AML-193 (cell line): Measurements from ENCODE around the gene NCAPH2.

Source experiments
- DNase-seq, 2 experiments: peaks; one replicate each; lab custom pipeline; 2025; lab: John Stamatoyannopoulos, UW

Gene NCAPH2

DNA sequence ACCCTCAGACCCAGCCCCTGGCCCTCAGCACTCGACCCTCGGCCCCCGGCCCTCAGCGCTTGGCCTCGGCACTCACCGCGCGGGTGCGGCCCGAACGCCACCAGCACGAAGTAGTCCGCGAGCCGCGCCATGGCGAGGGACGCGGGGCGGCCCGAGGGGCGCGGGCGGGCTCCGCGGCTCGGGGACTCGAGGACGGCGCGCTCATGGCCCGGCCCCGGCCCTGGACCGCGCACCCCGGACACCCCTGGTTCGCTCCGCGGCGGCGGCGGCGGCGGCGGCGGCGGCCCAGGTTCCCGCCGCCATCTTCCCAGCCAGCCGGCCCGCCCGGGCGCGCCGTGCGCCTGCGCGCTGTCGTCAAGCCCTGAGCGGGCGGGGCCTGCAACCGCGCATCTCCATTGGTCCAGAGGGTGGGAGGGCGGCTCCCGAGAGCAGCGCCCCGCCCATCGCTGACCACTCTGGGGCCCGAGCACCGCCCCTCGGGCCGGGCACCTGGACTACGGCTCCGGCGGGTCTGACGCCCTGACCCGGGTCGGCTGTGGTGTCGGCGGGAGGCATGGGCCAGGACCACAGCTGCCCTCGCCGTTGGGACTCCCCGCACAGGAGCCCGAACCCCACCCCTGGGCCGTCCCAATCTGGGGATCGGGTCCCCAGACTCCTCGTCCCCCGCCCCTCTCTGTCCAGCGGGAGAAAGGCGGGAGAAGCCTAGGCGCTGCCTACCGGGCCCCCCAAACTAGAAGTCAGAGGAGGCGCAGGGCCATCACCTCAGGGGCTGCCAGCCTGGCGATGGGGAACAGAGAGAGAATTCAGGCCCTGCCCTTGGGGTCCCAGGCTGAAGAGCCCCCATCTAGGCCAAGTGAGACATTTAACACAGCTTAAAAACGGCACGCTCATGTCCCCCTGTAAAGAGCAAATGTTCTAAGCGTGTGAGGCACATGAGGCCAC is 33.0 kb upstream of the NCAPH2 start, which contains the start of gene SBF1:
Gene SBF1, minus strand, starts transcription at position 326 of the 942 bp plus-strand sequence. Its CDS starts 195 bp downstream, at position 131.
- peak; percentile 68 to 73 for DNase-seq

- no peak for DNase-seq
Measured at GRCh38 chr22:50475652-50476002, 32.4 kb upstream of the NCAPH2 start.

DNA sequence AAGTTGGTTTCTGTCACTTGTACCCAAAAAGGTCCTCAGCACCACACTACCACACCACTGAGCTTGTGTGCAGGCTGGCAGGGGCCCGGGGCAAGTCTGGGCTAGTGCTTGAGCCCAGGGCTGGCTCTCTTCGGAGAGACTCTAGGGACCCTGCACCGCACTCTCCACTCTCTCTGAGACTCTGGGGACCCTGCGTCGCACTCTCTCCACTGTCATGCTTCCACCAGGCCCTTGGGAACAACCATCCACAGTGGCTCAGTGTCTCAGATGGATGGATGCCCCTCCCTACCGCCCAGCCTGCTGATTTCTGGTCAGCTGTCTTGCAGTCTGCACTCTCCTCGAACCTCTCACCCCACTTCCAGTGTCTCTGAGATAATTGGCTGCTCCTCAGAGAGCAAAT is 31.2 kb upstream of the NCAPH2 start:
- no peak for DNase-seq

GRCh38 chr22:50477923-50478322 is 30.1 kb upstream of the NCAPH2 start:
- DNase-seq, result no peak

GRCh38 chr22:50479721-50480120 is 28.3 kb upstream of the NCAPH2 start:
- DNase-seq, result no peak

GRCh38 chr22:50481045-50481439 is 27.0 kb upstream of the NCAPH2 start:
- no peak for DNase-seq

DNA sequence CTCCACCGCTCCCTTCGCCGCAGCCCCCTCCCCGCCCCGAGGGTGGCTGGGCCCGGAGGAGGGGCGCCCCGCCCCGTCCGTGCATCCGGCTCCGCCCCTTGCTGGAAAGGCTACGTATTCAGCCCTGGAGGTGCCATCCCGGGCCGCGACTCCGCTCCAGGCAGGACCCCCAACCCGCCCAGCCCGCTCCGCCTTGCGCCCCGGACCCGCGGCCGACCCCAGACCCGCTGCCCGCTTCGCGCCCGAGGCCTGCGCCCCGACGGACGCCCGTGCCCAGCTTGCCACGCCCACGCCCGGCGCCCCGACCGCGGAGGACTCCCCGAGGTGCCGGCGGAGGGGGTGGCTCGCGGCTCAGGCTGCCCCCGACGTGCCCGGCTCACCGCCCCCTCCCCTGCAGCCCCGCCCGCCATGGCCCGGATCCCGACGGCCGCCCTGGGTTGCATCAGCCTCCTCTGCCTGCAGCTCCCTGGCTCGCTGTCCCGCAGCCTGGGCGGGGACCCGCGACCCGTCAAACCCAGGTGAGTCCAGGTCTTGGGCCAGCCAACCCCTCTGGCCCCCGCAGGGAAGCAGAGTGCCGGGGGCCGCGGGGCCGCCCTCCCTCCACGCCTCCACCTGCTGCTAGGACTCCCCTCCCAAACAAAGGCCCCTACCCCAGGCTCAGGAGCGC is 26.5 kb upstream of the NCAPH2 start, which contains the start of gene ADM2:
Gene ADM2, plus strand, starts transcription at position 104 of the 667 bp plus-strand sequence. Its CDS starts 305 bp downstream, at position 409.
- no peak for DNase-seq

DNA sequence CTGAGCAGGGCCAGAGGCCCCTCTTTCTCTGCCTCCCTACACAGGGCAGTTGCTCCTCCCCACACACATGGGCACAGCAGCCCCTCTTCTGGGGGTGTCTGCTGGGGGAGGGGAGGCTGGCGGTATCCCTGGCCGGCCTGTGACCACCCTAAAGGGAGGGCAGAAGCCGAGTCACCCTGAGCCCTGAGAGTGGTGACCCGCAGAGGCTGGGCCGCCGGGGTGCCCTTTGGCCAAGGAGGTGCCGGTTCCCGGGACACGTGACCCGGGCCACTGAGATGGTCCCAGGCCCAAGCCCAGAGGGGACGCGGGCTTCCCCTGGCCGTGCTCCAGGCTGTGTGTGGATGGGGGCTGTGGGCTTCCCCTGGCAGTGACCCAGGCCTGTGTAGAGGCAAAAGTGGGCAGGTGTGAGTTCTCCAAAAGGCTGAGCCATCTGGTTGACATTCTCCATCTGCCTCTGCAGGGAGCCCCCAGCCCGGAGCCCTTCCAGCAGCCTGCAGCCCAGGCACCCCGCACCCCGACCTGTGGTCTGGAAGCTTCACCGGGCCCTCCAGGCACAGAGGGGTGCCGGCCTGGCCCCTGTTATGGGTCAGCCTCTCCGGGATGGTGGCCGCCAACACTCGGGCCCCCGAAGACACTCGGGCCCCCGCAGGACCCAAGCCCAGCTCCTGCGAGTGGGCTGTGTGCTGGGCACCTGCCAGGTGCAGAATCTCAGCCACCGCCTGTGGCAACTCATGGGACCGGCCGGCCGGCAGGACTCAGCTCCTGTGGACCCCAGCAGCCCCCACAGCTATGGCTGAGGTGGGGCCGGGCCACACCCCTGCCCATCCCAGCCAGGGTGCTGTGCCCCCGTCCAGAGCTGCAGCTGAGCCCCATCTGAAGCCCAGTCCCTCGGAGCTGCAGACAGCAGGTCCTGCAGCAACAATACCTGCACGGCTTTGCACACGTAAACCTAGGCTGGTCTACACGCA is 25.6 kb upstream of the NCAPH2 start:
- DNase-seq, result no peak

GRCh38 chr22:50483106-50483505 is 24.9 kb upstream of the NCAPH2 start:
- DNase-seq, result no peak

DNA sequence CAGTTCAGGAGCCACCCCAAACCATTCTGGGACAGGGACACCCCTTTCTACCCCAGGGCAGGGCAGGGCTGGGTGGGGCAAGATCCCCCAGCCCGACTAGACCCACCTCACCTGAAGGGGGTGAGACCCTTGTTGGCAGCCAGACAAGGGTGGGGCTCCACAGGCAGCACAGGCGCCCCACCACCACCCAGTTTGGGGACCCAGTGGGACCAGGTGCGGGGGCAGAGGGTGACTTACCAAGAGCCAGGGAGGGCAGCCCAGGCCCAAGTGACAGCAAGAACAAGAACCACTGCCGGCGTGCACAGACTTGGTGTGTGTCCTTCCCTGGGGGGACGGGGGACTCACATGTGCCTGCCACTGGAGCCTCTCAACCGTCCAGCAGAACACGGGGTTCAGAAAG is 24.5 kb upstream of the NCAPH2 start:
- no peak for DNase-seq

- DNase-seq, result no peak
Measured at GRCh38 chr22:50483977-50484853, 23.8 kb upstream of the NCAPH2 start.

DNA sequence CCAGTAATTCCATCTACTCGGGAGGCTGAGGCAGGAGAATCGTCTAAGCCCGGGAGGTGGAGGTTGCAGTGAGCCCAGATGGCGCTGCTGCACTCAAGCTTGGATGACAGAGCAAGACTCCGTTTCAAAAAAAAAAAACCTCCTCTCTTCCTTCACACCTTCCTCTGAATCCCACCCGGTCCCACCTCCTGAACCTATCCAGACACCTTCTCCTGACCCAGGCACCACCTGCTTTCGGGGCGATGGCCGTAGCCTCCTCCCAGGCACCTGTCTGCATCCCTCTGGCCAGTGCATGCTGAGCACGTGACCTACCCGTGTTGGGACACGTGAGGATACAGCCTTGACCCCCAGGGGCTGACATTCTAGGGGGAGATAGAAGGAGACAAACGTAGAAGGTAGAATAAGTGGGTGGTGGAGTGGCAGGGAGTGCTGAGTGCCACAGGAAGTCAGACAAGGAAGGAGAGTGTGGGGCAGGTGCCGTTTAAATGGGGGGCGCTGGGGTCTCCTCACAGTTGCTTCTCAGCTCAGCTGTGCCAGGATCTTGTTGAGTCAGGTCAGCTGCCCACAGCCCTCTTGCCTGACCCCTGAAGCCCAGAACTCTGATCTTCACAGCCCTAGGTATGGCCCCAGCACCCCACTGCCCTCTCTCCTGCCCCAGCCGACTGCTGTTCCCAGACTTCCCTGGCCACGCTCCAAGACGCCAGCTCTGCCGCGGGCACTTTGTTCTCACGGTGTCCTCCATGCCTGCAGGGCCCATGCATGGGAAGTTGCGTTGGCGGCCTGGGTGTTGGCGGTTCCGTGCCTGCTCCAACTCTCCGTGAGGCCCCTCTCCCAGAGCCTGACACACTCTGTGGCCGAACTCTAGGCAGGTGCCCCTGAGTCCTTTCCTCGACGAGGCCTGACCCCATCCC is 22.5 kb upstream of the NCAPH2 start:
- DNase-seq, result no peak

GRCh38 chr22:50486561-50487289 is 21.3 kb upstream of the NCAPH2 start, which contains the start of gene MIOX:
Gene MIOX (plus strand): TSS chr22:50486859. CDS start chr22:50486898, 39 bp downstream.
- no peak for DNase-seq

- DNase-seq, result no peak
Measured at GRCh38 chr22:50487290-50488005, 20.6 kb upstream of the NCAPH2 start.

- no peak for DNase-seq
Measured at GRCh38 chr22:50488006-50488677, 19.9 kb upstream of the NCAPH2 start.

- no peak for DNase-seq
Measured at GRCh38 chr22:50488886-50489285, 19.1 kb upstream of the NCAPH2 start.

DNA sequence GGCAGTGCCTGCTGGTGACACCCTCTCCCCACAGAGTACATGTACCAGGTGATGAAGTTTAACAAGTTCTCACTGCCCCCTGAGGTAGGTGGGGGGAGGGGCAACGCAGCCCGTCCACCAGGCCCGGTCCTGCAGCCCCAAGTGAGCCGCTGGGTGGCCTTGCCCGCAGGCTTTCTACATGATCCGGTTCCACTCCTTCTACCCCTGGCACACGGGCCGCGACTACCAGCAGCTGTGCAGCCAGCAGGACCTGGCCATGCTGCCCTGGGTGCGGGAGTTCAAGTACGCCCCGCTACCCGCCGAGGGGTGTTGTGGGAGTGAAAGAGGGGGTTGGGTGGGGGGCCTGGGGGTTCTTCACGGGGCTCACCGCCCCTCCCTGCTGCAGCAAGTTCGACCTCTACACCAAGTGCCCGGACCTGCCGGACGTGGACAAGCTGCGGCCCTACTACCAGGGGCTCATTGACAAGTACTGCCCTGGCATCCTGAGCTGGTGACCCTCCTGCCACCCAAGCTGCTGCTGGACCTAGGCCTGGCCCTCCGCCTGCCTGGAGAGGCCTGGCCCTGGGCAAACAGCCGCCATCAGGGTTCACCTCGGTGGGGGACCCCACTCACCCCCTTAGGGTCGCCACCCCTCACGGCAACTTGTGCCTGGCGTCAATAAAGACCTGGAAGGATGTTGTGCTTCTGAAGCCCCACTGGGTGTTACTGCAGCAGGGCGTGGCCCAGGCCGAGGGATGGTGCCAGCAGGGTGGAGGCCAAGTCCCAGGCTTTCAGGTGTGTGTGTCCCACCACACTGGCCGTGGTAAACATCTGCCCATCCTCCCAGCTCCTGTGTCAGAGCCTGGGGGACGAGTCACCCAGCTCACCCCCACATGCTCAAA is 18.4 kb upstream of the NCAPH2 start:
- DNase-seq, result no peak
